NCI-H1092 (cell line): Measurements from ENCODE around the gene SEMA3E.

ENCODE experiments used
- DNase-seq: peaks from one replicate; lab custom pipeline; 2025; lab: John Stamatoyannopoulos, UW

Gene SEMA3E

DNA sequence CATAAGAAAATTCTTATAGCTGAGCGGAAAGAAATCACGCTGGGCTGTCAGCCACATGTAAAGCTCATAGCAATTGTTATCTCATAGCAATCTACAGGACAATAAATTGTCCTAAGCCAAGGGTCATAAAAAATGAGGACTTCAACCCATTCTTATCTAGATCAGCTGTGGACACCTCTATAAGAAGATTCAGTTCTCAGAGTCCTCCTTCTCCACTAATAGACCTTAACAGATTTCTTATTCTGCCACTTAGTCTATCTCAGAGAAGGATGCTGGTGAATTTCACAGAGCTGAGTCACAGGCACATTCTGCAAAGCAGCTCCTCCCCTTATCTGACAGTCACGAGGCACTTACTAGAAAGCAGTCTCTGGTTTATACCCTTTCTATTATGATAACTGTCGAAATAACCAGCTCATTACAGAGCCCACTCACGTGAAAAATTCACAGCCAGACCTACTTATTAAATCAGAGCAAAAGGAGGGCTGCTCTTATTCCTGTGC, 300.9 kb downstream of the SEMA3E start:
- DNase-seq, result no peak

GRCh38 chr7:83339907-83340306, 309.0 kb downstream of the SEMA3E start:
- DNase-seq, result no peak

- DNase-seq, result no peak
Observed at GRCh38 chr7:83338277-83338950, 310.5 kb downstream of the SEMA3E start.

GRCh38 chr7:83337050-83337449, 311.9 kb downstream of the SEMA3E start:
- no peak for DNase-seq

GRCh38 chr7:83326223-83326622, 322.7 kb downstream of the SEMA3E start:
- no peak for DNase-seq

DNA sequence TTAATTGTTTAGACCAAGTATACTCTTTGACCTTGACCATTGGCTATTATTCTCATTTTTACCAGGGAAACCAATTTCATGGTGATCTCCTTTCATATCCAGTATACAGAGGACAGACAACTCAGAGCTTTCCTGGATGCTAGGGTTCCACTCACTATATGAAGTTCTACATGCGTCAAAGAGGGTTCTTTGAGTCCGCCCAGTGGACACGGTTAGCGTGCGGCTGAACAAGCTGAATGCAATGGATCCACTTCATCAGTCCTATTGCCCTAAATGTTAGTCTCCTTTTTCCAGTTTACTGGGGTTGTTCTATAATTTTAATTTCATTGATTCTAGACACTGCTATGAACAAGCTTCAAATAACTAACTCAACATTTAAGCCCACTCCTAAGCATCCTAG, 323.9 kb downstream of the SEMA3E start:
- no peak for DNase-seq

DNA sequence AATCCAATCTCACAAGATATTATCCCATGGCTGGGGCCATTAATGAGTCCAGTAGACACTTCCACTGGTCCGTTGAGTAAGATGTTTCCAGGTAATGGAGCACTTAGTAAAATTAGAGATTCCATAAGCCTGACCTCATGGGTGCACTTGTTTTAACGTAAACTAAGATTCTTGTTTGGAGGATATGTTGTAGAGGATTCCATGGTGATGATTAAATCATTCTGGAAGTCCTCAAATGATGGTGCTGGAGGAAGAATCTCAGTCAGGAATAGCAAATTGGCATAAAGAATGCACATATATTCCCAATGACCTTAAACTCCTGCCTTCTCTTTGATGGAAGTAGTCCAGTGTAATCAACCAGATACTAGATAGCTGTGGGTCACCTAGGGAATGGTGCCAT, 324.3 kb downstream of the SEMA3E start:
- DNase-seq, result no peak

DNA sequence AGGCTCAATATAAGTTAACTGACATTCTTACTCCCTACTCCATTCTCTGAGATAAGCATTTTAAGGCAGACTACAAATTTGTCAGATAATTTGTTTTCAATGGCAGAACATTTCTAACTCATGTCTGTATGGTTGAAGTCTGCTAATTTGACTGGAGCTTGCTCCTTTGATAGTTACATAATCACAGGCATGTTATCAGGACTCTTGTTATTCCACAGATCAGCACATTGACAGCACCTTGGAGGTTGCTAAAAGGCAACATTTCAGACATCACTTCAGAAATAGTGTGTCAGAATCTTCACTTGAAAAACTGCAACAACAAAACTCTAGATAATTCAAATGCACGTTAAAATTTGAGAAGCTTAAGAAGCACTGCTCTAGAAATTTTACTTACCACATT, 327.9 kb downstream of the SEMA3E start:
- no peak for DNase-seq

- no peak for DNase-seq
Observed at GRCh38 chr7:83313931-83314330, 335.0 kb downstream of the SEMA3E start.
